ENCODE results near the gene CYP1A2. TPM values are rescaled to one million over a fixed set of nuclear protein-coding genes. Genes with fewer than 3 reads are reported as not detected.

CYP1A2 gene
- total and polyA plus RNA-seq, 2 of the 13 experiments (the other 11 are each of a cell fraction or from before 2014, with no cell fraction given): 0.07 TPM; not detected in 1

DNA sequence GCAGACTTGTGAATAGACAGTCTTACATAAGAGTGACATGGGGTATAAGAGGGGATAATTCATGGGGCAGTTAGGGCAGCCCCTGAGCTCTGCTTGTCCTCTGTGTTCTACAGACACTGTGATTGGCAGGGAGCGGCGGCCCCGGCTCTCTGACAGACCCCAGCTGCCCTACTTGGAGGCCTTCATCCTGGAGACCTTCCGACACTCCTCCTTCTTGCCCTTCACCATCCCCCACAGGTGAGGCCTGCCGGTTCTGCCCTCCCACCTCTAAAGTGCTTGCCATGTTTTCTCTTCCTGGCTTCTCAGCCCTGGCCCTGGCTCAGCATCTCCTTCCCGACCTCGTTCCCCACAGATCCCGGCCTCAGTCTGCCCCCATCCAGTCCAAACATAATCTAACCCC, 3.4 kb downstream of the CYP1A2 start:
- ChIA-PET POLR2A (interaction anchor here (1.0 to 1.4 kb wide), 2 partner anchors 8 to 21 kb away, joined by 3 read pairs; no protein-coding TSS in a partner anchor), CTCF (ENCODE audit: low intra/inter-chr PET ratio, low total read pairs) (no interaction called here)
- Histone ChIP-seq H3K4me3 (replicated peaks in 1 of 3; ENCODE audit: insufficient read depth in 1 of 3, low read depth in 2 of 3, low read length in 3 of 3) (no peak overlapping the region), H3K79me2 (ENCODE audit: insufficient read depth, low read length) (no peaks in the 10 kb centered on the region), H3K27me3 (ENCODE audit: control insufficient read depth in 1 of 2, insufficient read depth in 2 of 2, low read length in 2 of 2) (no peaks in the 10 kb centered on the region; a peak in 1 of 5 replicates), H3K9ac (ENCODE audit: insufficient read depth, low read depth, low read length) (no peak overlapping the region), H2AFZ (ENCODE audit: low read length) (no peak overlapping the region), H3K4me2 (ENCODE audit: low read depth, low read length) (no peak overlapping the region), H3K27ac (ENCODE audit: extremely low read length, insufficient read depth, low read length) (no peak overlapping the region), H3K9me3 (ENCODE audit: low read length) (no peaks in the 10 kb centered on the region), H4K20me1 (ENCODE audit: insufficient read depth, low read length) (no peaks in the 10 kb centered on the region), H3K36me3 (replicated peaks in 1 of 2; ENCODE audit: control insufficient read depth in 1 of 2, insufficient read depth in 2 of 2, low read length in 2 of 2) (no peaks in the 10 kb centered on the region), H3K4me1 (ENCODE audit: insufficient read depth, low read length) (peaks cover 27% of the 10 kb centered on the region)
- DNase-seq (ENCODE audit: low spot score) (no peak), FAIRE-seq (no peak), ATAC-seq (no peak)
- BruUV-seq (replicated peaks): no TSS peak
- in situ Hi-C loops (cut with HindIII; ENCODE audit: extremely low pct_ligation_motif_present, low pct_unique_long_range_greater_than_20kb): no loop called here
- 71% methylated on average over 8 of the region's 8 CpGs for WGBS (ENCODE audit: low lambda C conversion rate)
- intact Hi-C loops (cut with micrococcal nuclease; ENCODE audit: unreplicated experiment): no loop called here
- no peak for TF ChIP-seq ZNF775 (CRISPR knock-in tag; IDR thresholded peaks at IDR 0.05; ENCODE audit: borderline replicate concordance)
- TF ChIP-seq, protein P1, sequence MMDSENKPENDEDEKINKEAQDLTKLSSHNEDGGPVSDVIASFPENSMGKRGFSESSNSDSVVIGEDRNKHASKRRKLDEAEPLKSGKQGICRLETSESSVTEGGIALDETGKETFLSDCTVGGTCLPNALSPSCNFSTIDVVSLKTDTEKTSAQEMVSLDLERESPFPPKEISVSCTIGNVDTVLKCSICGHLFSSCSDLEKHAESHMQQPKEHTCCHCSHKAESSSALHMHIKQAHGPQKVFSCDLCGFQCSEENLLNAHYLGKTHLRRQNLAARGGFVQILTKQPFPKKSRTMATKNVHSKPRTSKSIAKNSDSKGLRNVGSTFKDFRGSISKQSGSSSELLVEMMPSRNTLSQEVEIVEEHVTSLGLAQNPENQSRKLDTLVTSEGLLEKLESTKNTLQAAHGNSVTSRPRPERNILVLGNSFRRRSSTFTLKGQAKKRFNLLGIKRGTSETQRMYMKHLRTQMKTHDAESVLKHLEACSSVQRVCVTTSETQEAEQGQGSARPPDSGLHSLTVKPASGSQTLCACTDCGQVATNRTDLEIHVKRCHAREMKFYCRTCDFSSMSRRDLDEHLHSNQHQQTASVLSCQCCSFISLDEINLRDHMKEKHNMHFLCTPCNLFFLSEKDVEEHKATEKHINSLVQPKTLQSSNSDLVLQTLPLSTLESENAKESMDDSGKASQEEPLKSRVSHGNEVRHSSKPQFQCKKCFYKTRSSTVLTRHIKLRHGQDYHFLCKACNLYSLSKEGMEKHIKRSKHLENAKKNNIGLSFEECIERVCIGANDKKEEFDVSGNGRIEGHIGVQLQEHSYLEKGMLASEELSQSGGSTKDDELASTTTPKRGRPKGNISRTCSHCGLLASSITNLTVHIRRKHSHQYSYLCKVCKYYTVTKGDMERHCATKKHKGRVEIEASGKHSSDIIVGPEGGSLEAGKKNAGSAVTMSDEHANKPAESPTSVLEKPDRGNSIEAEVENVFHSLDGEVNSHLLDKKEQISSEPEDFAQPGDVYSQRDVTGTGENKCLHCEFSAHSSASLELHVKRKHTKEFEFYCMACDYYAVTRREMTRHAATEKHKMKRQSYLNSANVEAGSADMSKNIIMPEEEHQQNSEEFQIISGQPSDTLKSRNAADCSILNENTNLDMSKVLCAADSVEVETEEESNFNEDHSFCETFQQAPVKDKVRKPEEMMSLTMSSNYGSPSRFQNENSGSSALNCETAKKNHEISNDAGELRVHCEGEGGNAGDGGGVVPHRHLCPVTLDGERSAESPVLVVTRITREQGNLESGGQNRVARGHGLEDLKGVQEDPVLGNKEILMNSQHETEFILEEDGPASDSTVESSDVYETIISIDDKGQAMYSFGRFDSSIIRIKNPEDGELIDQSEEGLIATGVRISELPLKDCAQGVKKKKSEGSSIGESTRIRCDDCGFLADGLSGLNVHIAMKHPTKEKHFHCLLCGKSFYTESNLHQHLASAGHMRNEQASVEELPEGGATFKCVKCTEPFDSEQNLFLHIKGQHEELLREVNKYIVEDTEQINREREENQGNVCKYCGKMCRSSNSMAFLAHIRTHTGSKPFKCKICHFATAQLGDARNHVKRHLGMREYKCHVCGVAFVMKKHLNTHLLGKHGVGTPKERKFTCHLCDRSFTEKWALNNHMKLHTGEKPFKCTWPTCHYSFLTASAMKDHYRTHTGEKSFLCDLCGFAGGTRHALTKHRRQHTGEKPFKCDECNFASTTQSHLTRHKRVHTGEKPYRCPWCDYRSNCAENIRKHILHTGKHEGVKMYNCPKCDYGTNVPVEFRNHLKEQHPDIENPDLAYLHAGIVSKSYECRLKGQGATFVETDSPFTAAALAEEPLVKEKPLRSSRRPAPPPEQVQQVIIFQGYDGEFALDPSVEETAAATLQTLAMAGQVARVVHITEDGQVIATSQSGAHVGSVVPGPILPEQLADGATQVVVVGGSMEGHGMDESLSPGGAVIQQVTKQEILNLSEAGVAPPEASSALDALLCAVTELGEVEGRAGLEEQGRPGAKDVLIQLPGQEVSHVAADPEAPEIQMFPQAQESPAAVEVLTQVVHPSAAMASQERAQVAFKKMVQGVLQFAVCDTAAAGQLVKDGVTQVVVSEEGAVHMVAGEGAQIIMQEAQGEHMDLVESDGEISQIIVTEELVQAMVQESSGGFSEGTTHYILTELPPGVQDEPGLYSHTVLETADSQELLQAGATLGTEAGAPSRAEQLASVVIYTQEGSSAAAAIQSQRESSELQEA (CRISPR knock-in tag; IDR thresholded peaks at IDR 0.05; ENCODE audit: not compliant biosample characterization): no peak
- TF ChIP-seq, protein P2, sequence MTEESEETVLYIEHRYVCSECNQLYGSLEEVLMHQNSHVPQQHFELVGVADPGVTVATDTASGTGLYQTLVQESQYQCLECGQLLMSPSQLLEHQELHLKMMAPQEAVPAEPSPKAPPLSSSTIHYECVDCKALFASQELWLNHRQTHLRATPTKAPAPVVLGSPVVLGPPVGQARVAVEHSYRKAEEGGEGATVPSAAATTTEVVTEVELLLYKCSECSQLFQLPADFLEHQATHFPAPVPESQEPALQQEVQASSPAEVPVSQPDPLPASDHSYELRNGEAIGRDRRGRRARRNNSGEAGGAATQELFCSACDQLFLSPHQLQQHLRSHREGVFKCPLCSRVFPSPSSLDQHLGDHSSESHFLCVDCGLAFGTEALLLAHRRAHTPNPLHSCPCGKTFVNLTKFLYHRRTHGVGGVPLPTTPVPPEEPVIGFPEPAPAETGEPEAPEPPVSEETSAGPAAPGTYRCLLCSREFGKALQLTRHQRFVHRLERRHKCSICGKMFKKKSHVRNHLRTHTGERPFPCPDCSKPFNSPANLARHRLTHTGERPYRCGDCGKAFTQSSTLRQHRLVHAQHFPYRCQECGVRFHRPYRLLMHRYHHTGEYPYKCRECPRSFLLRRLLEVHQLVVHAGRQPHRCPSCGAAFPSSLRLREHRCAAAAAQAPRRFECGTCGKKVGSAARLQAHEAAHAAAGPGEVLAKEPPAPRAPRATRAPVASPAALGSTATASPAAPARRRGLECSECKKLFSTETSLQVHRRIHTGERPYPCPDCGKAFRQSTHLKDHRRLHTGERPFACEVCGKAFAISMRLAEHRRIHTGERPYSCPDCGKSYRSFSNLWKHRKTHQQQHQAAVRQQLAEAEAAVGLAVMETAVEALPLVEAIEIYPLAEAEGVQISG (CRISPR knock-in tag; IDR thresholded peaks at IDR 0.05): no peak
- TF ChIP-seq MIXL1 (CRISPR knock-in tag; IDR thresholded peaks at IDR 0.05): no peak
- TF ChIP-seq, protein P3, sequence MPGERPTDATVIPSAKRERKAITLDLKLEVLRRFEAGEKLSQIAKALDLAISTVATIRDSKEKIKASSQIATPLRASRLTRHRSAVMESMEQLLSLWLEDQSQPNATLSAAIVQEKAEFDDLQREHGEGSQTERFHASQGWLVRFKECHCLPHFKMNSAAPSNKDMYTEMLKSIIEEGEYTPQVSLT (CRISPR knock-in tag; IDR thresholded peaks at IDR 0.05; ENCODE audit: borderline replicate concordance, low read depth): no peak
- no peak for TF ChIP-seq KAT8 (CRISPR knock-in tag; IDR thresholded peaks at IDR 0.05)
- no peak for TF ChIP-seq HOXA5 (CRISPR knock-in tag; IDR thresholded peaks at IDR 0.05)
- no peak for TF ChIP-seq IRX3 (CRISPR knock-in tag; IDR thresholded peaks at IDR 0.05; ENCODE audit: borderline replicate concordance, low read depth)
- TF ChIP-seq ZNF841 (CRISPR knock-in tag; IDR thresholded peaks at IDR 0.05; ENCODE audit: borderline replicate concordance): no peak
- no peak for TF ChIP-seq ZFP90 (CRISPR knock-in tag; IDR thresholded peaks at IDR 0.05; ENCODE audit: borderline replicate concordance)
